GM12878 (cell line): ENCODE data around the gene ARMC9. TPM values are rescaled to one million over a fixed set of nuclear protein-coding genes. Genes with fewer than 3 reads are reported as not detected.

Source experiments
- ATAC-seq: fragments of 200-7000 bp; cut with Tn5 transposase; 3 replicates; pipeline ENCODE4 v1.9.1; 2020; ENCODE audit warnings: mild to moderate bottlenecking, moderate library complexity
- BruUV-seq: library from RNA; stranded (reverse); fragments of 400-500 nt; replicated peaks from 2 replicates; lab custom pipeline; 2021; lab: Mats Ljungman, UMichigan
- CTCF ChIA-PET: fragments of 300-600 bp; sonication (Branson Sonifier 250); formaldehyde crosslinking; extraction: SDS; loops from one replicate; lab custom pipeline; 2021; ENCODE audit warnings: inconsistent platforms; lab: Yijun Ruan, JAX
- POLR2A ChIA-PET: fragments of 350-600 bp; formaldehyde crosslinking; extraction: SDS; loops from one replicate; lab custom pipeline; 2021; ENCODE audit warnings: inconsistent platforms; lab: Charles Lee
- RAD21 ChIA-PET: fragments of 300-600 bp; sonication (Branson Sonifier 250); formaldehyde crosslinking; loops from one replicate; lab custom pipeline; 2023; ENCODE audit warnings: antibody characterized with exemption; ENCODE audit not compliant: unreplicated experiment; lab: Charles Lee
- SMC1A ChIA-PET: fragments of 300-600 bp; sonication (Branson Sonifier 250); formaldehyde crosslinking; loops from one replicate; lab custom pipeline; 2023; ENCODE audit not compliant: unreplicated experiment, uncharacterized antibody; lab: Charles Lee
- DNase-seq: peaks from one replicate; pipeline ENCODE4 v3.0.0-alpha.2; 2011; ENCODE audit warnings: low read depth, low spot score
- FAIRE-seq: peaks from 3 replicates; lab custom pipeline; 2011; peaks lifted over from hg19 to GRCh38; lab: Jason Lieb, UNC
- H2AFZ ChIP-seq: 2 replicates; pipeline ENCODE4 v1.6.0; 2011; ENCODE audit warnings: low read depth, low read length, control low read depth; ENCODE audit not compliant: control insufficient read depth
- H3K27ac ChIP-seq: 2 replicates; pipeline ENCODE4 v1.5.1; 2011; ENCODE audit warnings: control low read depth; ENCODE audit not compliant: control insufficient read depth, insufficient read depth
- H3K27me3 ChIP-seq, 2 experiments: replicated peaks in 1 of 2; 2 replicates each; pipeline versions ENCODE4 v1.6.0 to v1.6.1; 2011; ENCODE audit warnings: low read length in 1 of 2; ENCODE audit not compliant: control insufficient read depth in 2 of 2, insufficient read depth in 2 of 2
- H3K36me3 ChIP-seq, 2 experiments: 2 replicates each; pipeline ENCODE4 v1.5.1; 2011; ENCODE audit warnings: low read length in 1 of 2; ENCODE audit not compliant: control insufficient read depth in 2 of 2, insufficient read depth in 2 of 2
- H3K4me1 ChIP-seq: 2 replicates; pipeline ENCODE4 v1.6.1; 2011; ENCODE audit warnings: mild to moderate bottlenecking, low read length, moderate library complexity, mixed read lengths; ENCODE audit not compliant: control insufficient read depth, insufficient read depth
- H3K4me2 ChIP-seq: 2 replicates; pipeline ENCODE4 v1.6.0; 2011; ENCODE audit warnings: control low read depth; ENCODE audit not compliant: control insufficient read depth, insufficient read depth
- H3K4me3 ChIP-seq: fragments of 200-600 bp; sonication (generic); 2 replicates; pipeline ENCODE4 v1.5.1; 2016
- H3K79me2 ChIP-seq: 2 replicates; pipeline ENCODE4 v1.6.0; 2011; ENCODE audit warnings: low read length; ENCODE audit not compliant: control insufficient read depth, insufficient read depth
- H3K9ac ChIP-seq: 2 replicates; pipeline ENCODE4 v1.8.0; 2011; ENCODE audit warnings: low read length, control low read depth, mixed read lengths; ENCODE audit not compliant: control insufficient read depth, insufficient read depth
- H3K9me3 ChIP-seq: replicated peaks from 3 replicates; pipeline ENCODE4 v1.5.1; 2011; ENCODE audit warnings: mild to moderate bottlenecking, low read length; ENCODE audit not compliant: control insufficient read depth, insufficient read depth
- H4K20me1 ChIP-seq: 2 replicates; pipeline ENCODE4 v1.6.0; 2011; ENCODE audit not compliant: control insufficient read depth, insufficient read depth
- BCL11A ChIP-seq: IDR thresholded peaks from 2 replicates; pipeline ENCODE4 v1.6.1; 2011; ENCODE audit warnings: low read depth, low read length
- FOXM1 ChIP-seq: IDR thresholded peaks from 2 replicates; pipeline ENCODE4 v1.6.1; 2012; ENCODE audit warnings: low read depth, mild to moderate bottlenecking, inconsistent platforms, low read length, moderate library complexity
- RAD51 ChIP-seq: fragments of 450-650 bp; IDR thresholded peaks from 2 replicates; pipeline ENCODE4 v1.6.1; 2016; ENCODE audit warnings: moderate library complexity, mild to moderate bottlenecking, inconsistent platforms
- WGBS: methylation state at CpG from one replicate; pipeline ENCODE4 v1.1.6; 2016; ENCODE audit warnings: low lambda C conversion rate; ENCODE audit not compliant: insufficient replicate concordance, insufficient coverage; ENCODE audit errors: missing lambda C conversion rate; 5-methylcytosine and 5-hydroxymethylcytosine counted together
- in situ Hi-C: fragments of 300-500 bp; cut with MboI; formaldehyde crosslinking; loops from 9 replicates; pipeline ENCODE4 v1.14.3; 2018; ENCODE audit warnings: mixed read lengths
- intact Hi-C: fragments of 100-400 bp; cut with micrococcal nuclease; formaldehyde crosslinking; loops from one replicate; pipeline ENCODE4 v1.14.2; 2022; ENCODE audit not compliant: unreplicated experiment
- polyA plus RNA-seq, 11 experiments: library from polyadenylated mRNA; depleted of rRNA in 4 of 11; unstranded in 6 of 11; stranded (reverse) in 5 of 11; fragments of >200 nt; fragmentation: Nextera tagmentation in 4 of 11; fragmentation: Illumina TruSeq in 1 of 11; extraction: Ambion mirVana in 4 of 11; extraction: Trizol in 1 of 11; gene quantifications; 1 replicate in 1 of 11; 2 replicates in 10 of 11; pipeline versions ENCODE4 v1.2.1 to v1.2.3, GENCODE V29; 2011 to 2016; ENCODE audit warnings: inconsistent platforms in 2 of 11, missing spikeins in 2 of 11, low read depth in 1 of 11
- total RNA-seq, 4 experiments: library from RNA; depleted of rRNA in 3 of 4; stranded (reverse); fragments of >200 nt in 3 of 4; fragmentation: Illumina TruSeq in 1 of 4; extraction: Trizol in 1 of 4; gene quantifications; 2 replicates each; pipeline versions ENCODE4 v1.2.1 to v1.2.3, GENCODE V29; 2013 to 2021
- TF ChIP-seq, protein P1 (sequence below): fragments of 450-650 bp; formaldehyde crosslinking; IDR thresholded peaks from 2 replicates; pipeline ENCODE4 v1.5.0; 2022; ENCODE audit warnings: mild to moderate bottlenecking, missing genetic modification characterization
- TF ChIP-seq, protein P2 (sequence below): fragments of 450-650 bp; IDR thresholded peaks from 2 replicates; pipeline ENCODE4 v1.6.1; 2017; ENCODE audit warnings: mild to moderate bottlenecking, low read depth, inconsistent platforms; ENCODE audit not compliant: poor library complexity, severe bottlenecking

ARMC9 gene
- total and polyA plus RNA-seq, 10 of the 15 experiments (the other 5 are each of a cell fraction or from before 2014, with no cell fraction given), result 3.8 to 21.8 (median 10.4) TPM

DNA sequence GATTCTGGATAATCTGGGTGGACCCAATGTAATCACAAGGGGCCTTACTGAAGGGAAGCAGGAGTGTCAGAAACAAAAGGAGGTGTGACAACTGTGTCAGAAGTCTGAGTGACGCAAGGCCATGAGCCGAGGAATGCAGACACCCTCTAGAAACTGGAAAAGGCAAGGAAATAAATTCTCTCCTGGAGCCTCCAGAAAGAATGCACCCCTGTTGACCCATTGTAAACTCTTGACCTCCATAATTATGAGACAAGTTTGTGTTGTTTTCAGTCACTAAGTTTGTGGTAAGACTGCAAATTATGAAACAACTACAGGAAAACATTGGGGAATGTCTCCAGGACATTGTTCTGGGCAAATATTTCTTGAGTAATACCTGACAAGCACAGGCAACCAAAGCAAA lies 149.7 kb downstream of the ARMC9 start:
- DNase-seq (no peak), ATAC-seq (no peak), FAIRE-seq (no peak)
- ChIA-PET SMC1A (no interaction called here), POLR2A (no interaction called here), CTCF (interaction anchor here (1.7 kb wide), 1 partner anchor 45 kb away, joined by 5 read pairs; no protein-coding TSS in a partner anchor), RAD21 (no interaction called here)
- no peak overlapping the region for H3K27ac ChIP-seq
- no peak overlapping the region for H3K4me2 ChIP-seq
- no peaks in the 10 kb centered on the region for H3K36me3 ChIP-seq
- no peaks in the 10 kb centered on the region for H3K79me2 ChIP-seq
- no peak overlapping the region for H2AFZ ChIP-seq
- H3K9ac ChIP-seq, result no peak overlapping the region
- TF ChIP-seq FOXM1, result no peak
- TF ChIP-seq RAD51, result no peak
- TF ChIP-seq, protein P1, sequence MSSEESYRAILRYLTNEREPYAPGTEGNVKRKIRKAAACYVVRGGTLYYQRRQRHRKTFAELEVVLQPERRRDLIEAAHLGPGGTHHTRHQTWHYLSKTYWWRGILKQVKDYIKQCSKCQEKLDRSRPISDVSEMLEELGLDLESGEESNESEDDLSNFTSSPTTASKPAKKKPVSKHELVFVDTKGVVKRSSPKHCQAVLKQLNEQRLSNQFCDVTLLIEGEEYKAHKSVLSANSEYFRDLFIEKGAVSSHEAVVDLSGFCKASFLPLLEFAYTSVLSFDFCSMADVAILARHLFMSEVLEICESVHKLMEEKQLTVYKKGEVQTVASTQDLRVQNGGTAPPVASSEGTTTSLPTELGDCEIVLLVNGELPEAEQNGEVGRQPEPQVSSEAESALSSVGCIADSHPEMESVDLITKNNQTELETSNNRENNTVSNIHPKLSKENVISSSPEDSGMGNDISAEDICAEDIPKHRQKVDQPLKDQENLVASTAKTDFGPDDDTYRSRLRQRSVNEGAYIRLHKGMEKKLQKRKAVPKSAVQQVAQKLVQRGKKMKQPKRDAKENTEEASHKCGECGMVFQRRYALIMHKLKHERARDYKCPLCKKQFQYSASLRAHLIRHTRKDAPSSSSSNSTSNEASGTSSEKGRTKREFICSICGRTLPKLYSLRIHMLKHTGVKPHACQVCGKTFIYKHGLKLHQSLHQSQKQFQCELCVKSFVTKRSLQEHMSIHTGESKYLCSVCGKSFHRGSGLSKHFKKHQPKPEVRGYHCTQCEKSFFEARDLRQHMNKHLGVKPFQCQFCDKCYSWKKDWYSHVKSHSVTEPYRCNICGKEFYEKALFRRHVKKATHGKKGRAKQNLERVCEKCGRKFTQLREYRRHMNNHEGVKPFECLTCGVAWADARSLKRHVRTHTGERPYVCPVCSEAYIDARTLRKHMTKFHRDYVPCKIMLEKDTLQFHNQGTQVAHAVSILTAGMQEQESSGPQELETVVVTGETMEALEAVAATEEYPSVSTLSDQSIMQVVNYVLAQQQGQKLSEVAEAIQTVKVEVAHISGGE, result no peak
- no peak for TF ChIP-seq BCL11A
- TF ChIP-seq, protein P2, sequence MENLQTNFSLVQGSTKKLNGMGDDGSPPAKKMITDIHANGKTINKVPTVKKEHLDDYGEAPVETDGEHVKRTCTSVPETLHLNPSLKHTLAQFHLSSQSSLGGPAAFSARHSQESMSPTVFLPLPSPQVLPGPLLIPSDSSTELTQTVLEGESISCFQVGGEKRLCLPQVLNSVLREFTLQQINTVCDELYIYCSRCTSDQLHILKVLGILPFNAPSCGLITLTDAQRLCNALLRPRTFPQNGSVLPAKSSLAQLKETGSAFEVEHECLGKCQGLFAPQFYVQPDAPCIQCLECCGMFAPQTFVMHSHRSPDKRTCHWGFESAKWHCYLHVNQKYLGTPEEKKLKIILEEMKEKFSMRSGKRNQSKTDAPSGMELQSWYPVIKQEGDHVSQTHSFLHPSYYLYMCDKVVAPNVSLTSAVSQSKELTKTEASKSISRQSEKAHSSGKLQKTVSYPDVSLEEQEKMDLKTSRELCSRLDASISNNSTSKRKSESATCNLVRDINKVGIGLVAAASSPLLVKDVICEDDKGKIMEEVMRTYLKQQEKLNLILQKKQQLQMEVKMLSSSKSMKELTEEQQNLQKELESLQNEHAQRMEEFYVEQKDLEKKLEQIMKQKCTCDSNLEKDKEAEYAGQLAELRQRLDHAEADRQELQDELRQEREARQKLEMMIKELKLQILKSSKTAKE, result no peak
- WGBS, result 84% methylated on average over 2 of the region's 2 CpGs
- intact Hi-C loops (no loop called here), in situ Hi-C loops (no loop called here)
- no peaks in the 10 kb centered on the region for H4K20me1 ChIP-seq
- no peaks in the 10 kb centered on the region for H3K9me3 ChIP-seq
- H3K27me3 ChIP-seq, result no peaks in the 10 kb centered on the region
- BruUV-seq, result no TSS peak
- H3K4me3 ChIP-seq, result no peak overlapping the region
- no peaks in the 10 kb centered on the region for H3K4me1 ChIP-seq
